GM18498 (cell line): ENCODE measurements around the gene THPO.
"Not testable (repeated sequence)": the region's sequence is repeated elsewhere in the genome, so short reads cannot be mapped to it uniquely, and the experiment has no call there.

Source experiments
- ATAC-seq: cut with Tn5 transposase; IDR thresholded peaks from one replicate; pipeline ENCODE4 v1.9.1; 2021; ENCODE audit warnings: mild to moderate bottlenecking, moderate library complexity; ENCODE audit not compliant: unreplicated experiment

THPO gene

DNA sequence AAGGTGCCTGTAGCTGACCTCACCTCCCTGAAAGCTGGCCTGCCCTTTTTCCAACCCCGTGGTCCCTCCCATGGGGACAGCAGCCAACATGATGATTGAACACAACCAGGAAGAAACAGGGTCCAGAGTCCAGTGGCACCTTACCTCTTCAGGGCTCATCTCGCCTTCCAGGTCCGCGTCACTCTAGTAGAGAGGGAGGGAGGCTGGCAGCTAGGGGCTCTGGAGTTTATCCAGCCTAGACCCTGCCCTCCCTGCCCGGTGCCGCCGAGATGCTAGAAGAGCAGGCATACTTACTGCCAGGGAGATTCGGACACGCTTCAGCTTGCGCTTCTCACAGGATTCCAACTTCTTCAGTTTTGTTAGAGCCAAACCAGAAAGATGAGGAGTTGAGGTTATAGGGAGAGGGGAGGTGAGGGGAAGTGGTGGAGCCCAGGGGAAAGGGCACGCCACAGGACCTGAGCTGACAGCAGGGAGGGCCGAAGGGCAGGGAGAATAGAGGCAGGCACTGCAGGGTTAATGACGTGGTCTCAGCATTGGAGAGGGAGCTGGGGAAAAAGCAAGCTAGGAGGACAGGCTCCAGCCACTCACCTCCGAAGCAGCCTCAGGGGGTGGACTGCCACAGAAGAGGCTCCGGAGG is 25.7 kb downstream of the THPO start:
- no peak for ATAC-seq

GRCh38 chr3:184351511-184352148 is 26.4 kb downstream of the THPO start:
- no peak for ATAC-seq

- ATAC-seq, result no peak
These were observed 27.4 kb downstream of the THPO start for GRCh38 chr3:184350618-184351017.

DNA sequence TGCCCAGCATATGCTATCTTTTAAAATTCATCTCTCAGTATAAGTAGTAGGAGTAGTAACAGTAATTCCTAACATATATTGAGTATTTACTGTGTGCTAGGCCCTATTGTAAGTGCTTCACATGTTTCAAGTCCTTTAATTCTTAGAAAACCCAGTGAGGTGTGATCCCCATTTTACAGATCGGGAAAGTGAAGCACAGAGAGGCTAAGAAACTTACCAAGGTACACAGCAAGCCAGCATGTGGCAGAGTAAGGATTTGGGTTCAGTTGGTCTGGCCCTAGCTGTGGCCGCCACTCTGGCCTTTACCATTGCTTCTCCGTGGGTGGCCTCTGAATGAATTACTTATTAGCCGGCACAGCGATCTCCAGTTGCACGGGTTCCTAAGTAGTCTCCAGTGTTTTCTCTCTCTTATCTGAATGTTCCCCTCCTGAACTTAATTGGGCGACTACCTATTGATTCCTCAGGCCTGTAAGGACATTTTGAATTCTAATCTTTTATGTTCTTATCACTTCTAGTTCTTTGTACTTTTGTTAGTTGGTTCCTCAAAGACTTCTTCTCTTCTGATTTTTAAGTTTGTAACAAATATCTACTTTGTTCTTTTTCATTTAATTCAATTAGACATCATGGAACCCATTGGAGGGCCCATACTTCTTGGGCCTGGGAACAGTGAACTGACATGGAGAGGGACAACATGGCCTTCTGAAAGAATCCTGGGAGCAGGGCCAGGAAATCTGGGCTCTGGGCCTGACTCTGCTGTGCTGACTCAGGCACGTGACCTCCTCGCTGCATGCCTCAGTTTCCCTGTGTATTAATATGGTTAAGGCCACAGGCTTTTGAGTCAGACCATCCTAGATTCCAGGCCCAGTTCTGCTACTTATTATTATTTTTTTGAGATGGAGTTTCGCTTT is 28.2 kb downstream of the THPO start:
- no peak for ATAC-seq

GRCh38 chr3:184348057-184348382 is 30.0 kb downstream of the THPO start:
- ATAC-seq, result no peak

GRCh38 chr3:184347321-184348056 is 30.5 kb downstream of the THPO start:
- no peak for ATAC-seq

- no peak for ATAC-seq
These were observed 31.4 kb downstream of the THPO start for GRCh38 chr3:184346480-184347190.

- no peak for ATAC-seq
These were observed 32.5 kb downstream of the THPO start for GRCh38 chr3:184345317-184346144.

GRCh38 chr3:184344579-184345316 is 33.3 kb downstream of the THPO start:
- no peak for ATAC-seq

DNA sequence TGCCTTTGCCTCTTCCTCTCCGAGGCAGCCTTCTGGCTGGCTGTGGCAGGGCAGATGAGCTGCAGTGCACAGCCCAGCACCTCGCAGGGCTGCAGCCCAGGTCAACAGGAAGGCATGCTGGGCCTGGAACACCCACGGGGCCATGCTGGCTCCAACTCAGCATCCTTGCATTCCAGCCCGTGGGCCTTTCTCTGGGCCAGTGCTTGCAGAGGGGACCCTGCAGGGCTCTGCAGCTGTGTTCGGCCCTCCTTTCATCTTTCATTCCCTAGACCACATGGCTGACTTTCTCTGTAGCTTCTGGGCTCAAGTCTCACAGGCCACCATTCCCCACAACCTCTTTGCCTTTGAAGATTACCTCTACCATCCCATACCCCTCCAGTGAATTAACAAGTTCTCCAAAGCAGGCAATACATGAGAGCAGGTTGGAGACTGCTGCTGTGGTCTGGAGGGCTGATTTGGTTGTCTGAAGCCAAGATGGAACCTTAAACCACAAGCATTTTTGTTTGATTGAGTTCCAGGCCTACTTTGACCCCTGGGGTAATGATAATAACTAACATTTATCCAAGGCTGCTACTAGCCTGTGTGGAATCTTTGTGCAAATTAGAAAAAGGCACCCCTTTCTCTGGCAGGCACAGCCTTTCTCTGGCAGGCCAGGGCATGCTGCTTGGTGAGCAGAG is 34.7 kb downstream of the THPO start:
- no peak for ATAC-seq

DNA sequence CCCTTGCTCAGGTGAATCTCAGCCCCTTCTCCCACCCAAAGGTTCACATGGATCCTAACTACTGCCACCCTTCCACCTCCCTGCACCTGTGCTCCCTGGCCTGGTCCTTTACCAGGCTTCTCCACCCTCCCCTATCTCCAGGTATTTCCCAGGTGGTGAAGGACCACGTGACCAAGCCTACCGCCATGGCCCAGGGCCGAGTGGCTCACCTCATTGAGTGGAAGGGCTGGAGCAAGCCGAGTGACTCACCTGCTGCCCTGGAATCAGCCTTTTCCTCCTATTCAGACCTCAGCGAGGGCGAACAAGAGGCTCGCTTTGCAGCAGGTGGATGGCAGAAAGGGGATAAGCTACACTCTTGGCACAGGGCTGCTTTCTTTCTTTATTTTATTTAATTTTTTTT is 36.1 kb downstream of the THPO start:
- ATAC-seq, result no peak

GRCh38 chr3:184339451-184340135 is 38.4 kb downstream of the THPO start:
- not testable (repeated sequence) for ATAC-seq

DNA sequence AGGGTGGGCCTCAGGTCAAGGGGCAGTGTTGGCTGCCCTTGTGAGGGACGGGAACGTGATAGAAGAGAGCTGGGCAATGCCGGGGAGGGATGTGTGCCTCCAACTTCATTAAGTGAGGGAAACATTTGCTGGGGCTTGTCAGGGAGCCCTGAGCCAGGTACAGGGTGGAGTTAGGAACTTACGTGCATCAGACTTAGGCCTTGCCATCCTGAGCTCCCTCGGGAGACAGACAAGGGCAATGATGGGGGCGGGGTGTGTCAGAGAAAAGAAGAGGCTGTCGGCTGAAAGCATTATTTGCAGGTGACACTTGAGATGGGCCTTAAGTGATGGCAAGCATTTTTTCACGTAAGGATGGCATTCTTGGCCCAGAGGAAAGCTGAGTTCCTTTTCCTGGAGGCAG is 39.0 kb downstream of the THPO start:
- ATAC-seq, result no peak

GRCh38 chr3:184338511-184338945 is 39.5 kb downstream of the THPO start:
- no peak for ATAC-seq

GRCh38 chr3:184337981-184338380 is 40.0 kb downstream of the THPO start:
- no peak for ATAC-seq

- ATAC-seq, result no peak
These were observed 40.6 kb downstream of the THPO start, which contains the start of gene FAM131A for GRCh38 chr3:184337399-184337714. Gene FAM131A (plus strand): TSS chr3:184337600. CDS start chr3:184337631, 31 bp downstream.

- ATAC-seq, result no peak
These were observed 41.2 kb downstream of the THPO start for GRCh38 chr3:184336547-184337398.
